GM23248 (cell line): ENCODE results near the gene PARP8.

Experiments used
- EZH2 ChIP-seq: fragments of 200-600 bp; sonication (generic); IDR thresholded peaks from 2 replicates; pipeline ENCODE4 v1.6.1; 2018; ENCODE audit warnings: antibody characterized with exemption, mild to moderate bottlenecking; ENCODE audit not compliant: insufficient read depth, poor library complexity, severe bottlenecking
- EZH2phosphoT487 ChIP-seq: fragments of 200-600 bp; sonication (generic); IDR thresholded peaks from 2 replicates; pipeline ENCODE4 v1.6.1; 2018; ENCODE audit warnings: antibody characterized with exemption, moderate library complexity, mild to moderate bottlenecking, low read depth; ENCODE audit not compliant: insufficient read depth

DNA sequence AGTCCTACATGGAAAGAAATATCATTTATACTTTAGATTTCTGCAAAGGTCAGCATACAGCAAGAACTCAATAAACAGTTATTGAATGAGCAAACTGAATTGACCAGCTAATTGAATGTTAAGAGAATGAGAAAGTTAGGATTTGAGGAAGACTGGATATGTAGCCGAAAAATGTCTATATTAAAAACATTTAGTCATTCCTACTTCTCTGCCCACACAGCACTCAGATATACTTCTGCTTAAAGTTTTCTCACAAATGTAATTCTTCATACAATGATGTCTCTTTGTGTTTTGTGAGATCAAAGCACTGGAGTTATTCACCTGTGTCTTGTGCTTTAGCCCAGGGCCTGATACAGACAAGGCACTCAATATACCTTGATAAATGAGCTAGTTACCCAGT is 188.6 kb downstream of the PARP8 start:
- TF ChIP-seq EZH2 (no peak), EZH2phosphoT487 (no peak)
